H1 (cell line): ENCODE results near the gene RAB24. TPM values are rescaled to one million over a fixed set of nuclear protein-coding genes. Genes with fewer than 3 reads are reported as not detected.

Experiments
- CTCF ChIA-PET: fragments of 300-600 bp; sonication (Branson Sonifier 250); formaldehyde crosslinking; loops from one replicate; lab custom pipeline; 2021; ENCODE audit not compliant: partially characterized antibody; lab: Charles Lee
- POLR2A ChIA-PET: fragments of 300-600 bp; sonication (Branson Sonifier 250); formaldehyde crosslinking; loops from one replicate; lab custom pipeline; 2021; ENCODE audit warnings: inconsistent platforms; ENCODE audit not compliant: partially characterized antibody; lab: Charles Lee
- DNase-seq, 2 experiments: peaks; one replicate each; pipeline versions ENCODE4 v3.0.0 to v3.0.0-alpha.2; 2010 to 2022; ENCODE audit warnings: low spot score in 2 of 2, low read depth in 1 of 2, mixed read lengths in 1 of 2
- FAIRE-seq: peaks from 2 replicates; lab custom pipeline; 2011; peaks lifted over from hg19 to GRCh38; lab: Jason Lieb, UNC
- H2AFZ ChIP-seq: 2 replicates; pipeline ENCODE4 v1.8.1; 2012; ENCODE audit warnings: low read length, inconsistent platforms
- H2AK5ac ChIP-seq: 2 replicates; pipeline ENCODE4 v1.6.1; 2013; ENCODE audit warnings: low read depth, low read length
- H2BK120ac ChIP-seq: replicated peaks from 2 replicates; pipeline ENCODE3; 2013; ENCODE audit warnings: low read depth, low read length, inconsistent platforms
- H2BK12ac ChIP-seq: 2 replicates; pipeline ENCODE4 v1.6.1; 2013; ENCODE audit warnings: low read depth, low read length
- H2BK15ac ChIP-seq: 2 replicates; pipeline ENCODE4 v1.6.1; 2013; ENCODE audit warnings: low read length
- H2BK20ac ChIP-seq: 2 replicates; pipeline ENCODE4 v1.6.1; 2013; ENCODE audit warnings: low read length
- H2BK5ac ChIP-seq: 2 replicates; pipeline ENCODE4 v1.6.1; 2013; ENCODE audit warnings: low read depth, low read length
- H3K14ac ChIP-seq: 2 replicates; pipeline ENCODE4 v1.6.1; 2013; ENCODE audit warnings: inconsistent platforms; ENCODE audit not compliant: insufficient read length
- H3K18ac ChIP-seq: 2 replicates; pipeline ENCODE4 v1.6.1; 2013; ENCODE audit warnings: low read length; ENCODE audit errors: extremely low read depth
- H3K23ac ChIP-seq: 2 replicates; pipeline ENCODE4 v1.6.1; 2013; ENCODE audit warnings: inconsistent platforms; ENCODE audit not compliant: insufficient read length
- H3K23me2 ChIP-seq: 2 replicates; pipeline ENCODE4 v1.6.1; 2013; ENCODE audit warnings: low read depth, low read length
- H3K27ac ChIP-seq: 2 replicates; pipeline ENCODE4 v1.6.1; 2011; ENCODE audit warnings: low read depth, low read length, inconsistent platforms
- H3K27me3 ChIP-seq, 4 experiments: replicated peaks in 1 of 4; 1 replicate in 1 of 4; 2 replicates in 3 of 4; pipeline versions ENCODE4 v1.6.1 to v1.8.1; 2011 to 2013; ENCODE audit warnings: low read length in 3 of 4, mild to moderate bottlenecking in 3 of 4, inconsistent platforms in 2 of 4, mixed read lengths in 2 of 4, moderate library complexity in 1 of 4; ENCODE audit not compliant: control insufficient read depth in 3 of 4, insufficient read depth in 3 of 4; ENCODE audit errors: extremely low read depth in 1 of 4
- H3K36me3 ChIP-seq, 4 experiments: 2 replicates each; pipeline versions ENCODE4 v1.6.1 to v1.8.1; 2011 to 2013; ENCODE audit warnings: mild to moderate bottlenecking in 4 of 4, low read length in 3 of 4, moderate library complexity in 2 of 4, control low read depth in 1 of 4, inconsistent platforms in 1 of 4; ENCODE audit not compliant: insufficient read depth in 4 of 4, control insufficient read depth in 2 of 4
- H3K4ac ChIP-seq: replicated peaks from 2 replicates; pipeline ENCODE3; 2013; ENCODE audit warnings: low read length, low read depth, mixed read lengths, inconsistent platforms; ENCODE audit not compliant: insufficient read length
- H3K4me1 ChIP-seq, 4 experiments: replicated peaks in 1 of 4; 1 replicate in 1 of 4; 2 replicates in 3 of 4; pipeline versions ENCODE4 v1.6.1 to v1.8.1; 2011 to 2013; ENCODE audit warnings: low read length in 3 of 4, inconsistent platforms in 2 of 4, mixed read lengths in 1 of 4; ENCODE audit not compliant: insufficient read depth in 4 of 4, control insufficient read depth in 3 of 4
- H3K4me2 ChIP-seq, 2 experiments: 2 replicates each; pipeline versions ENCODE4 v1.6.1 to v1.8.1; 2011 to 2013; ENCODE audit warnings: low read depth in 2 of 2, low read length in 2 of 2, control low read depth in 1 of 2, inconsistent platforms in 1 of 2, mild to moderate bottlenecking in 1 of 2; ENCODE audit not compliant: insufficient read depth in 1 of 2
- H3K4me3 ChIP-seq, 4 experiments: fragments of 200-600, 300-600 bp in 1 of 4; sonication (generic), shearing (Covaris generic), sonication (Bioruptor Twin) in 1 of 4; 2 replicates each; pipeline versions ENCODE4 v1.5.1 to v1.8.1; 2011 to 2016; ENCODE audit warnings: low read length in 4 of 4, low read depth in 3 of 4, control low read depth in 2 of 4, inconsistent platforms in 2 of 4, mild to moderate bottlenecking in 2 of 4, mixed read lengths in 1 of 4, moderate library complexity in 1 of 4; ENCODE audit not compliant: insufficient read depth in 2 of 4; ENCODE audit errors: extremely low read depth in 1 of 4
- H3K56ac ChIP-seq: replicated peaks from 2 replicates; pipeline ENCODE3; 2013; ENCODE audit warnings: low read depth, mild to moderate bottlenecking, mixed read lengths, low read length, inconsistent platforms; ENCODE audit not compliant: insufficient read length
- H3K79me1 ChIP-seq: 2 replicates; pipeline ENCODE4 v1.6.1; 2013; ENCODE audit warnings: low read depth, low read length, control low read depth
- H3K79me2 ChIP-seq, 2 experiments: 2 replicates each; pipeline versions ENCODE4 v1.6.1 to v1.8.1; 2012 to 2013; ENCODE audit warnings: low read length in 2 of 2, mild to moderate bottlenecking in 2 of 2, inconsistent platforms in 1 of 2; ENCODE audit not compliant: insufficient read depth in 2 of 2, control insufficient read depth in 1 of 2
- H3K9ac ChIP-seq, 4 experiments: replicated peaks in 1 of 4; 1 replicate in 1 of 4; 2 replicates in 3 of 4; pipeline versions ENCODE4 v1.6.1 to v1.8.1; 2011 to 2013; ENCODE audit warnings: low read depth in 3 of 4, low read length in 3 of 4, control low read depth in 2 of 4, mild to moderate bottlenecking in 2 of 4, moderate library complexity in 2 of 4, inconsistent platforms in 1 of 4; ENCODE audit errors: extremely low read depth in 1 of 4
- H3K9me3 ChIP-seq, 2 experiments: 2 replicates each; pipeline versions ENCODE4 v1.6.1 to v1.8.1; 2012 to 2013; ENCODE audit warnings: mild to moderate bottlenecking in 2 of 2, moderate library complexity in 2 of 2, control low read depth in 1 of 2, inconsistent platforms in 1 of 2, low read depth in 1 of 2, low read length in 1 of 2, mixed read lengths in 1 of 2; ENCODE audit not compliant: insufficient read depth in 2 of 2
- H4K20me1 ChIP-seq, 2 experiments: replicated peaks in 1 of 2; 2 replicates each; pipeline versions ENCODE3 to v1.8.1; 2011 to 2013; ENCODE audit warnings: inconsistent platforms in 2 of 2, low read length in 2 of 2, mild to moderate bottlenecking in 1 of 2; ENCODE audit not compliant: insufficient read depth in 2 of 2, control insufficient read depth in 1 of 2
- H4K5ac ChIP-seq: 2 replicates; pipeline ENCODE4 v1.6.1; 2013; ENCODE audit warnings: low read length, low read depth, mixed read lengths, inconsistent platforms; ENCODE audit not compliant: insufficient read length
- H4K8ac ChIP-seq: 2 replicates; pipeline ENCODE4 v1.8.0; 2013; ENCODE audit warnings: mild to moderate bottlenecking, moderate library complexity, low read length, inconsistent platforms; ENCODE audit not compliant: insufficient read depth; ENCODE audit errors: extremely low read depth
- H4K91ac ChIP-seq: replicated peaks from 2 replicates; pipeline ENCODE3; 2013; ENCODE audit warnings: low read length, mixed read lengths, inconsistent platforms; ENCODE audit not compliant: insufficient read length
- BCL11A ChIP-seq, 2 experiments: IDR thresholded peaks; one replicate each; pipeline ENCODE4 v1.6.1; 2011; ENCODE audit warnings: low read depth in 2 of 2, low read length in 2 of 2, mild to moderate bottlenecking in 2 of 2
- CHD1 ChIP-seq: IDR thresholded peaks from 2 replicates; pipeline ENCODE4 v1.6.1; 2012; ENCODE audit warnings: low read depth, low read length, improper control_type of control experiment
- JUN ChIP-seq: IDR thresholded peaks from 2 replicates; pipeline ENCODE4 v1.6.1; 2011; ENCODE audit warnings: low read depth, mild to moderate bottlenecking, improper control_type of control experiment, low read length
- KDM1A ChIP-seq: fragments of 200-600, 300-600 bp; sonication (generic); IDR thresholded peaks from 2 replicates; pipeline ENCODE4 v1.7.1; 2016; ENCODE audit warnings: mild to moderate bottlenecking, low read length, borderline replicate concordance
- KDM5A ChIP-seq: fragments of 200-600 bp; IDR thresholded peaks from 2 replicates; pipeline ENCODE4 v1.7.1; 2012; ENCODE audit warnings: mild to moderate bottlenecking, low read length, inconsistent platforms, mixed read lengths
- NANOG ChIP-seq: IDR thresholded peaks from 2 replicates; pipeline ENCODE4 v1.6.1; 2011; ENCODE audit warnings: low read length, low read depth, mild to moderate bottlenecking, inconsistent platforms; ENCODE audit not compliant: insufficient read depth, poor library complexity, severe bottlenecking
- PHF8 ChIP-seq: fragments of 200-600 bp; sonication (generic); conservative IDR thresholded peaks from 2 replicates; pipeline ENCODE4 v1.7.1; 2012; ENCODE audit warnings: low read depth, mild to moderate bottlenecking, inconsistent platforms, low read length, moderate library complexity
- RNF2 ChIP-seq: fragments of 200-900, 300-1000 bp; sonication (generic); IDR thresholded peaks from 2 replicates; pipeline ENCODE4 v1.7.1; 2016; ENCODE audit warnings: borderline replicate concordance, low read depth, mild to moderate bottlenecking, antibody characterized with exemption, low read length; ENCODE audit not compliant: poor library complexity, severe bottlenecking; ENCODE audit errors: missing control alignments
- SIN3A ChIP-seq, 2 experiments: IDR thresholded peaks in 1 of 2; conservative IDR thresholded peaks in 1 of 2; 2 replicates each; pipeline ENCODE4 v1.6.1; 2011 to 2012; ENCODE audit warnings: low read length in 2 of 2, improper control_type of control experiment in 1 of 2, low read depth in 1 of 2, mild to moderate bottlenecking in 1 of 2
- TAF7 ChIP-seq: optimal IDR thresholded peaks from 2 replicates; pipeline ENCODE3; 2011; ENCODE audit warnings: low read depth, mild to moderate bottlenecking, inconsistent platforms, low read length, moderate library complexity, borderline replicate concordance
- WGBS, 2 experiments: shearing (Covaris generic) in 1 of 2; methylation state at CpG; one replicate each; pipeline versions ENCODE4 v1.1.6 to v1.1.7; 2013 to 2015; ENCODE audit warnings: low lambda C conversion rate in 2 of 2, mixed read lengths in 2 of 2, inconsistent platforms in 1 of 2, low coverage in 1 of 2, missing lambda C conversion rate in 1 of 2; ENCODE audit not compliant: insufficient replicate concordance in 2 of 2, insufficient coverage in 1 of 2, insufficient read length in 1 of 2; ENCODE audit errors: extremely low coverage in 1 of 2, missing lambda C conversion rate in 1 of 2; 5-methylcytosine and 5-hydroxymethylcytosine counted together
- polyA plus RNA-seq, 7 experiments: library from polyadenylated mRNA; depleted of rRNA in 3 of 7; stranded (reverse) in 5 of 7; unstranded in 2 of 7; fragments of >200 nt in 5 of 7; fragments of 200-250 nt in 2 of 7; gene quantifications; 1 replicate in 5 of 7; 2 replicates in 1 of 7; 4 replicates in 1 of 7; pipeline versions ENCODE4 v1.2.1 to v1.2.3, GENCODE V29; 2011 to 2013; ENCODE audit warnings: missing spikeins in 2 of 7, mixed read lengths in 2 of 7
- total RNA-seq: library from RNA; stranded (reverse); fragmentation: NEBNext Ultra II Directional; extraction: Animal tissue kit (Norgen Biotek cat#: 25700); gene quantifications from 2 replicates; pipeline ENCODE4 v1.2.1, GENCODE V29; 2021
- TF ChIP-seq, protein P1 (sequence below), 3 experiments: IDR thresholded peaks; 1 replicate in 2 of 3; 2 replicates in 1 of 3; pipeline versions ENCODE4 v1.5.1 to v1.6.1; 2011; ENCODE audit warnings: low read length in 3 of 3, mild to moderate bottlenecking in 3 of 3, inconsistent platforms in 2 of 3, low read depth in 1 of 3, moderate library complexity in 1 of 3; ENCODE audit not compliant: insufficient read depth in 1 of 3; ENCODE audit errors: control extremely low read depth in 1 of 3

The RAB24 gene
- total and polyA plus RNA-seq, 2 of the 8 experiments (the other 6 are each of a cell fraction or from before 2014, with no cell fraction given): 18.8 to 33.8 TPM

DNA sequence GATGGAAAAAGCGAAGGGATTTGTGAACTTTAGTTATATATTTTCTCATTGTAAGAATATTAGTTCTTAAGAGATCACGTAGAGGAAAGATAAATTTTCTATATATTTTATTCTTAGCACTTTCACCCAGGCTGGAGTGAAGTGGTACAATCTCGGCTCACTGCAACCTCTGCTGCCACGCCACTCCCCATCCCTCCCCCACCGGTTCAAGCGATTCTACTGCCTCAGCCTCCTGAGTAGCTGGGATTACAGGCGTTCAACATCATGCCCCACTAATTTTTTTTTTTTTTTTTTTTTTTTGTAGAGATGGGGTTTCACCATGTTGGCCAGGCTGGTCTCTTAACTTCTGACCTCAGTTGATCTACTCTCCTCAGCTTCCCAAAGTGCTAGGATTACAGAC is 42.6 kb downstream of the RAB24 start:
- ChIA-PET POLR2A (no interaction called here), CTCF (no interaction called here)
- no peak overlapping the region for H3K4me2 ChIP-seq
- H3K23me2 ChIP-seq: no peaks in the 10 kb centered on the region
- no peak overlapping the region for H4K91ac ChIP-seq
- no peak overlapping the region for H2BK12ac ChIP-seq
- no peak overlapping the region for H2AFZ ChIP-seq
- 84 to 100% methylated on average over 1 to 7 of the region's 7 CpGs for WGBS, 2 experiments
- H3K4me1 ChIP-seq: no peaks in the 10 kb centered on the region
- H4K8ac ChIP-seq: no peak overlapping the region
- H3K4me3 ChIP-seq: no peak overlapping the region
- H3K36me3 ChIP-seq: peaks cover 6 to 83% (median 47%) of the 10 kb centered on the region in 4 experiments
- no peak overlapping the region for H2AK5ac ChIP-seq
- H3K18ac ChIP-seq: no peak overlapping the region
- H2BK120ac ChIP-seq: no peak overlapping the region
- no peak overlapping the region for H2BK20ac ChIP-seq
- no peaks in the 10 kb centered on the region for H3K27me3 ChIP-seq
- H3K9me3 ChIP-seq: no peaks in the 10 kb centered on the region
- H3K4ac ChIP-seq: no peak overlapping the region
- H3K27ac ChIP-seq: no peak overlapping the region
- H3K9ac ChIP-seq: no peak overlapping the region
- no peak overlapping the region for H2BK5ac ChIP-seq
- no peaks in the 10 kb centered on the region; a peak in 1 of 4 replicates for H3K79me2 ChIP-seq
- H2BK15ac ChIP-seq: no peak overlapping the region
- FAIRE-seq: no peak
- no peak for DNase-seq
- H3K14ac ChIP-seq: no peak overlapping the region
- H3K23ac ChIP-seq: no peak overlapping the region
- H3K79me1 ChIP-seq: no peaks in the 10 kb centered on the region
- H4K20me1 ChIP-seq: no peaks in the 10 kb centered on the region
- no peak overlapping the region for H4K5ac ChIP-seq
- H3K56ac ChIP-seq: no peak overlapping the region
- TF ChIP-seq BCL11A (IDR thresholded peaks at IDR 0.05; ENCODE audit: low read depth in 2 of 2, low read length in 2 of 2): no peak
- no peak for TF ChIP-seq KDM5A
- TF ChIP-seq, protein P1, sequence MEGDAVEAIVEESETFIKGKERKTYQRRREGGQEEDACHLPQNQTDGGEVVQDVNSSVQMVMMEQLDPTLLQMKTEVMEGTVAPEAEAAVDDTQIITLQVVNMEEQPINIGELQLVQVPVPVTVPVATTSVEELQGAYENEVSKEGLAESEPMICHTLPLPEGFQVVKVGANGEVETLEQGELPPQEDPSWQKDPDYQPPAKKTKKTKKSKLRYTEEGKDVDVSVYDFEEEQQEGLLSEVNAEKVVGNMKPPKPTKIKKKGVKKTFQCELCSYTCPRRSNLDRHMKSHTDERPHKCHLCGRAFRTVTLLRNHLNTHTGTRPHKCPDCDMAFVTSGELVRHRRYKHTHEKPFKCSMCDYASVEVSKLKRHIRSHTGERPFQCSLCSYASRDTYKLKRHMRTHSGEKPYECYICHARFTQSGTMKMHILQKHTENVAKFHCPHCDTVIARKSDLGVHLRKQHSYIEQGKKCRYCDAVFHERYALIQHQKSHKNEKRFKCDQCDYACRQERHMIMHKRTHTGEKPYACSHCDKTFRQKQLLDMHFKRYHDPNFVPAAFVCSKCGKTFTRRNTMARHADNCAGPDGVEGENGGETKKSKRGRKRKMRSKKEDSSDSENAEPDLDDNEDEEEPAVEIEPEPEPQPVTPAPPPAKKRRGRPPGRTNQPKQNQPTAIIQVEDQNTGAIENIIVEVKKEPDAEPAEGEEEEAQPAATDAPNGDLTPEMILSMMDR (IDR thresholded peaks at IDR 0.05; ENCODE audit: control extremely low read depth in 1 of 3, insufficient read depth in 1 of 3, low read depth in 1 of 3, low read length in 3 of 3): no peak
- no peak for TF ChIP-seq CHD1
- no peak for TF ChIP-seq SIN3A (conservative IDR thresholded peaks at IDR 0.05 in 1 of 2, IDR thresholded peaks at IDR 0.05 in 1 of 2; ENCODE audit: low read depth in 1 of 2, low read length in 2 of 2)
- no peak for TF ChIP-seq RNF2
- TF ChIP-seq JUN: no peak
- TF ChIP-seq PHF8: no peak
- no peak for TF ChIP-seq KDM1A
- TF ChIP-seq NANOG: no peak
- TF ChIP-seq TAF7: no peak
